RKO (cell line): ENCODE data around the gene NDUFC2.
A peak's percentile ranks its signal among the peaks of the same experiment; 100 is the strongest.
"Not testable (repeated sequence)": the region's sequence is repeated elsewhere in the genome, so short reads cannot be mapped to it uniquely, and the experiment has no call there.

ENCODE experiments used
- DNase-seq: peaks from one replicate; pipeline ENCODE4 v3.0.0-alpha.2; 2016; ENCODE audit warnings: low spot score

NDUFC2 gene

GRCh38 chr11:78079232-78080083 is at the start of gene NDUFC2:
Gene NDUFC2, minus strand, starts transcription at chr11:78079862. Its CDS starts 118 bp downstream, at chr11:78079744.
- peak; percentile 85 for DNase-seq

- DNase-seq, result no peak
Measured at GRCh38 chr11:78127403-78127802, 47.7 kb upstream of the NDUFC2 start.

GRCh38 chr11:78112582-78113275 is 33.1 kb upstream of the NDUFC2 start:
- DNase-seq, result no peak

- no peak for DNase-seq
Measured at GRCh38 chr11:78111298-78111697, 31.6 kb upstream of the NDUFC2 start.

GRCh38 chr11:78110830-78111229 is 31.2 kb upstream of the NDUFC2 start:
- DNase-seq, result peak; percentile 82

GRCh38 chr11:78110351-78110750 is 30.7 kb upstream of the NDUFC2 start:
- DNase-seq, result no peak

GRCh38 chr11:78109081-78110015 is 29.7 kb upstream of the NDUFC2 start:
- DNase-seq, result no peak

- DNase-seq, result no peak
Measured at GRCh38 chr11:78100676-78101472, 21.2 kb upstream of the NDUFC2 start.

GRCh38 chr11:78100261-78100660 is 20.6 kb upstream of the NDUFC2 start:
- DNase-seq, result no peak

GRCh38 chr11:78099666-78100065 is 20.0 kb upstream of the NDUFC2 start:
- no peak for DNase-seq

- DNase-seq, result no peak
Measured at GRCh38 chr11:78097666-78098385, 18.2 kb upstream of the NDUFC2 start.

GRCh38 chr11:78094250-78094649 is 14.6 kb upstream of the NDUFC2 start:
- DNase-seq, result no peak

- not testable (repeated sequence) for DNase-seq
Measured at GRCh38 chr11:78086521-78087074, 6.9 kb upstream of the NDUFC2 start.

GRCh38 chr11:78085972-78086371 is 6.3 kb upstream of the NDUFC2 start:
- DNase-seq, result no peak

- not testable (repeated sequence) for DNase-seq
Measured at GRCh38 chr11:78084506-78084905, 4.8 kb upstream of the NDUFC2 start.

GRCh38 chr11:78083021-78083420 is 3.4 kb upstream of the NDUFC2 start:
- DNase-seq, result no peak

- no peak for DNase-seq
Measured at GRCh38 chr11:78082146-78082545, 2.5 kb upstream of the NDUFC2 start.

- no peak for DNase-seq
Measured at GRCh38 chr11:78081583-78081982, 1.9 kb upstream of the NDUFC2 start.

- DNase-seq, result no peak
Measured at GRCh38 chr11:78080818-78081495, 1.3 kb upstream of the NDUFC2 start.
